ENCODE data around the gene SDHAF1.
"Not testable (repeated sequence)": the region's sequence is repeated elsewhere in the genome, so short reads cannot be mapped to it uniquely, and the experiment has no call there.

SDHAF1 gene

DNA sequence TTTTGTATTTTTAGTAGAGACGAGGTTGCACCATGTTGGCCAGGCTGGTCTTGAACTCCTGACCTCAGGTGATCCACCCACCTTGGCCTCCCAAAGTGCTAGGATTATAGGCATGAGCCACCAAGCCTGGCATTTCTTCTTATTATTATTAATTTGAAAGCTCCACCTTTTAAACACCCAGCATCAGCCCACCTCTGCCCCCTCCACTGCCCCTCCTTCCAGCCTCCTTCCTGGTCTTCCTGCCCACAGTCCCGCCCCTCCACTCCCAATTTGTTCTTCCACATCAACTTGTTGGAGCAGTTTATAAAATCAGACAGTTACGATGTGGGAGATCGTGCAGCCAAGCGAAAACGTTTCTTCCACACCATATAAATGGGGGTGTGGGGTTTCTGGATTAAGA is 45.5 kb downstream of the SDHAF1 start:
- TF ChIP-seq, protein P1, sequence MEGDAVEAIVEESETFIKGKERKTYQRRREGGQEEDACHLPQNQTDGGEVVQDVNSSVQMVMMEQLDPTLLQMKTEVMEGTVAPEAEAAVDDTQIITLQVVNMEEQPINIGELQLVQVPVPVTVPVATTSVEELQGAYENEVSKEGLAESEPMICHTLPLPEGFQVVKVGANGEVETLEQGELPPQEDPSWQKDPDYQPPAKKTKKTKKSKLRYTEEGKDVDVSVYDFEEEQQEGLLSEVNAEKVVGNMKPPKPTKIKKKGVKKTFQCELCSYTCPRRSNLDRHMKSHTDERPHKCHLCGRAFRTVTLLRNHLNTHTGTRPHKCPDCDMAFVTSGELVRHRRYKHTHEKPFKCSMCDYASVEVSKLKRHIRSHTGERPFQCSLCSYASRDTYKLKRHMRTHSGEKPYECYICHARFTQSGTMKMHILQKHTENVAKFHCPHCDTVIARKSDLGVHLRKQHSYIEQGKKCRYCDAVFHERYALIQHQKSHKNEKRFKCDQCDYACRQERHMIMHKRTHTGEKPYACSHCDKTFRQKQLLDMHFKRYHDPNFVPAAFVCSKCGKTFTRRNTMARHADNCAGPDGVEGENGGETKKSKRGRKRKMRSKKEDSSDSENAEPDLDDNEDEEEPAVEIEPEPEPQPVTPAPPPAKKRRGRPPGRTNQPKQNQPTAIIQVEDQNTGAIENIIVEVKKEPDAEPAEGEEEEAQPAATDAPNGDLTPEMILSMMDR (IDR thresholded peaks at IDR 0.05; ENCODE audit: low read depth, low read length) = no peak
- no peak overlapping the region for H3K4me3 ChIP-seq (ENCODE audit: low read depth, low read length)

DNA sequence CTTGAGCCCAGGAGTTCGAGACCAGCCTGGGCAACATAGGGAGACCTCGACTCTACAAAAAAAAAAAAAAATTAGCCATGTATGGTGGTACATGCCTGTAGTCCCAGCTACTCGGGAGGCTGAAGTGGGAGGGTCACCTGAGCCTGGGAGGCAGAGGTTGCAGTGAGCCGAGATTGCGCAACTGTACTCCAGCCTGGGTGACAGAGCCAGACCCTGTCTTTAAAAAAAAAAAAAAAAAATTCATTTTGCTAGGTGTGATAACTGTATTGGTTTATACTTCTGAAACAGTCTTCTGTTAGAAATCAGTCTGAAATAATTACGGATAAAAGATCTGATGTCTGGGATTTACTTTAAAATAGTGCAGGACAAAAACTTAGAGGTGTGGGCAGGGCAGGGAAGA is 46.1 kb downstream of the SDHAF1 start:
- not testable (repeated sequence) for H3K4me3 ChIP-seq (ENCODE audit: low read depth, low read length)

DNA sequence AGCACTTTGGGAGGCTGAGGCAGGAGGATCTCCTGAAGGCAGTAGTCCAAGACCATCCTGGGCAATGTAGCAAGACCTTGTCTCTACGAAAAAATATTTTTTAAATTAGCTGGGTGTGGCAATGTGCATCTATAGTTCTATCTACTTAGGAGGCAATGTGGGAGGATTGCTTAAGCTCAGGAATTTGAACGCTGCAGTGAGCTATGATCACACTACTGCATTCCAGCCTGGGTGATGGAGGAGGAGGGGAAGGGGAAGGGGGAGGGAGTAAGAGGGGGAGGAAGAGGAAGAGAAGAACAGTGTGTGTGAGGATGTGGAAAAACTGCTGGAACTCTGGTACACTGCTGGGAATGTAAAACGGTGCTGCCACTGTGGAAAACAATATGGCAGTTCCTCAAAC is 46.8 kb downstream of the SDHAF1 start:
- TF ChIP-seq, protein P1 (IDR thresholded peaks at IDR 0.05; ENCODE audit: low read depth, low read length) = no peak
- no peak overlapping the region for H3K4me3 ChIP-seq (ENCODE audit: low read depth, low read length)

DNA sequence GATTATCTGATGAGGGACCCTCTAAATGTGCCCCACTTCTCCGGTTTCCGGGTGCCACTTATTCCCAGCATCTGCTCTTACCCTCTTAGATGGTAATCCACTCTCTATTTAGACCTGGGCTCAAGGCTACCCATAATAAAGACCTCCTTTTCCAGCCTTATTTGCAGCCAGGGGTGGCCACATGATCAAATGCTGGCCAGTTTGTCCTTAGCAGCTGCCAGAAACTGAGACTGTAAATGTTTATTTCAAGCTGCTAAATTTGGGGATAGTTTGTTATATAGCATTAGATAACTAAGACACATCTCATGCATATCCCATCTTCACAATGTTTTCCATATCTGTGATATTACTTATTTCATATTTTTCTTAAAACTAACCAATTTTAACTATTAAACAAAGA is 49.0 kb downstream of the SDHAF1 start:
- H3K4me3 ChIP-seq (ENCODE audit: low read depth, low read length) = no peak overlapping the region
- TF ChIP-seq, protein P1 (IDR thresholded peaks at IDR 0.05; ENCODE audit: low read depth, low read length) = no peak

Data from WI38 (cell line).